Esophagus squamous epithelium (tissue), 5 donors: ENCODE measurements around the gene ALCAM. TPM values are rescaled to one million over a fixed set of nuclear protein-coding genes. Genes with fewer than 3 reads are reported as not detected.

Source experiments
- DNase-seq: peaks from one replicate; lab custom pipeline; 2025; lab: John Stamatoyannopoulos, UW
- H3K27ac ChIP-seq, 4 donors: fragments of 200-600 bp; sonication (generic); one replicate each; pipeline ENCODE4 v1.5.1; 2016 to 2019; ENCODE audit warnings: mild to moderate bottlenecking in 1 of 4
- H3K27me3 ChIP-seq, 4 donors: fragments of 200-600 bp; sonication (generic); 1 replicate in 3 of 4; 2 replicates in 1 of 4; pipeline versions ENCODE4 v1.5.1 to v1.6.0; 2017 to 2021; ENCODE audit warnings: antibody characterized with exemption in 1 of 4
- H3K36me3 ChIP-seq, 3 donors: fragments of 200-600 bp; sonication (generic); one replicate each; pipeline ENCODE4 v1.5.1; 2016 to 2019
- H3K4me1 ChIP-seq, 3 donors: fragments of 200-600 bp; sonication (generic); one replicate each; pipeline ENCODE4 v1.5.1; 2017 to 2019
- H3K4me3 ChIP-seq, 4 donors: fragments of 200-600 bp; sonication (generic); 1 replicate in 3 of 4; 2 replicates in 1 of 4; pipeline ENCODE4 v1.5.1; 2016 to 2019; ENCODE audit warnings: mild to moderate bottlenecking in 2 of 4, moderate library complexity in 1 of 4
- H3K9me3 ChIP-seq, 3 donors: fragments of 200-600 bp; sonication (generic); one replicate each; pipeline ENCODE4 v1.5.1; 2016 to 2019
- CTCF ChIP-seq, 6 experiments: fragments of 450-650 bp in 4 of 6; fragments of 200-600 bp in 2 of 6; sonication (generic) in 2 of 6; IDR thresholded peaks; one replicate each; pipeline ENCODE4 v1.5.1; 2016 to 2019; ENCODE audit warnings: antibody characterized with exemption in 6 of 6, mild to moderate bottlenecking in 4 of 6, moderate library complexity in 4 of 6
- POLR2A ChIP-seq, 4 donors: fragments of 450-650 bp; IDR thresholded peaks; one replicate each; pipeline ENCODE4 v1.6.1; 2017; ENCODE audit warnings: antibody characterized with exemption in 4 of 4, mild to moderate bottlenecking in 4 of 4, moderate library complexity in 3 of 4
- WGBS, 2 donors: methylation state at CpG; one replicate each; pipeline ENCODE4 v1.1.5; 2018; 5-methylcytosine and 5-hydroxymethylcytosine counted together
- intact Hi-C: fragments of 100-400 bp; cut with DNase I; formaldehyde crosslinking; loops from one replicate; pipeline ENCODE4 v1.15.0; 2022
- total RNA-seq, 4 donors: library from RNA; depleted of rRNA; stranded (reverse); fragments of >200 nt; gene quantifications; one replicate each; pipeline ENCODE4 v1.1.0, GENCODE V29; 2016
- donor health status: DM: yes; HTN: yes; CAD: no.

Gene ALCAM
- total RNA-seq, 4 donors from 2014 or later: 4.6 to 18.9 (median 8.0) TPM

DNA sequence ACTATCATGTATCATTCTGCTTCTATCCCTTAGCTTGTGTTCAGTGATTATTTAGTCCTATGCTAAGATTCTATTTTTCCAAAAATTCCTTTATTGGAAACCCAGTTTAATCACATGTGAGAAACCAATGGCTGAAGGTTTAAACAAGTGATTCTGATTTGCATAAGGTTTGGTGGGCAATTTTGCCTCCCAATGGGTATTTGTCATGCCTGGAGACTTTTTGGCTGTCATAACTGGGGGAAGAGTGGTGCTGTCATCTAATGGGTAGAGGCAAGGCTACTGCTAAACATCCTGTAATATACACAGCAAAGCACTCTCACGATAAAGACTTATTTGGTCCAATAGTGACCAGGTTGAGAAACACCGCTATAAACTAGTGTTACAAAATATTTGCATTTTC is 148.7 kb downstream of the ALCAM start:
- Histone ChIP-seq H3K9me3 (no peaks in the 10 kb centered on the region), H3K27ac (no peak overlapping the region), H3K4me1 (no peaks in the 10 kb centered on the region), H3K4me3 (no peak overlapping the region), H3K36me3 (no peaks in the 10 kb centered on the region), H3K27me3 (no peaks in the 10 kb centered on the region)
- WGBS, 2 donors: 96 to 100% methylated on average over 2 of the region's 2 CpGs
- no peak for TF ChIP-seq POLR2A (IDR thresholded peaks at IDR 0.05)
- no peak for TF ChIP-seq CTCF (IDR thresholded peaks at IDR 0.05)
- intact Hi-C loops: no loop called here
- no peak for DNase-seq

GRCh38 chr3:105516972-105517371 is 150.3 kb downstream of the ALCAM start:
- no peaks in the 10 kb centered on the region for H3K9me3 ChIP-seq
- H3K27ac ChIP-seq: no peak overlapping the region
- H3K4me1 ChIP-seq: no peaks in the 10 kb centered on the region
- no peak for DNase-seq
- TF ChIP-seq CTCF (IDR thresholded peaks at IDR 0.05) (no peak), POLR2A (IDR thresholded peaks at IDR 0.05) (no peak)
- H3K4me3 ChIP-seq: no peak overlapping the region
- intact Hi-C loops: no loop called here
- no peaks in the 10 kb centered on the region for H3K36me3 ChIP-seq
- 67% methylated on average over 6 of the region's 6 CpGs for WGBS, 2 donors
- H3K27me3 ChIP-seq: no peaks in the 10 kb centered on the region

- DNase-seq: no peak
- no peaks in the 10 kb centered on the region for H3K36me3 ChIP-seq
- H3K4me3 ChIP-seq: no peak overlapping the region
- no peaks in the 10 kb centered on the region for H3K27me3 ChIP-seq
- no peaks in the 10 kb centered on the region for H3K9me3 ChIP-seq
- no peaks in the 10 kb centered on the region for H3K4me1 ChIP-seq
- intact Hi-C loops: no loop called here
- TF ChIP-seq POLR2A (IDR thresholded peaks at IDR 0.05): no peak
- TF ChIP-seq CTCF (IDR thresholded peaks at IDR 0.05): no peak
- no peak overlapping the region for H3K27ac ChIP-seq
Observed at GRCh38 chr3:105518203-105518602, 151.5 kb downstream of the ALCAM start.

- no peak for DNase-seq
- intact Hi-C loops: no loop called here
- WGBS, 2 donors: 1 to 2% methylated on average over 4 of the region's 4 CpGs
Observed at GRCh38 chr3:105518806-105519418, 152.2 kb downstream of the ALCAM start.

GRCh38 chr3:105521770-105522169 is 155.1 kb downstream of the ALCAM start:
- intact Hi-C loops: no loop called here
- TF ChIP-seq POLR2A (IDR thresholded peaks at IDR 0.05) (no peak), CTCF (IDR thresholded peaks at IDR 0.05) (no peak)
- no peaks in the 10 kb centered on the region for H3K4me1 ChIP-seq
- no peak for DNase-seq
- H3K9me3 ChIP-seq: no peaks in the 10 kb centered on the region
- no peak overlapping the region for H3K27ac ChIP-seq
- H3K4me3 ChIP-seq: no peak overlapping the region
- WGBS, 2 donors: 68 to 88% methylated on average over 2 of the region's 2 CpGs
- H3K27me3 ChIP-seq: no peaks in the 10 kb centered on the region
- H3K36me3 ChIP-seq: no peaks in the 10 kb centered on the region

More at GRCh38 chr3:105518806-105519418, 152.2 kb downstream of the ALCAM start:
- Histone ChIP-seq H3K4me3 (no peak overlapping the region), H3K36me3 (no peaks in the 10 kb centered on the region), H3K4me1 (no peaks in the 10 kb centered on the region), H3K27ac (no peak overlapping the region), H3K27me3 (no peaks in the 10 kb centered on the region), H3K9me3 (no peaks in the 10 kb centered on the region)
- no peak for TF ChIP-seq POLR2A (IDR thresholded peaks at IDR 0.05)
- peak; percentile 37 to 70 (median 68) for TF ChIP-seq CTCF (IDR thresholded peaks at IDR 0.05)
